Ureter (tissue), 1 donor: ENCODE data around the gene MXD3. TPM values are rescaled to one million over a fixed set of nuclear protein-coding genes. Genes with fewer than 3 reads are reported as not detected.
"Not testable (repeated sequence)": the region's sequence is repeated elsewhere in the genome, so short reads cannot be mapped to it uniquely, and the experiment has no call there.

Experiments used
- DNase-seq: peaks from one replicate; pipeline ENCODE4 v3.0.0-alpha.2; 2020; ENCODE audit warnings: low spot score
- total RNA-seq: library from RNA; stranded (reverse); gene quantifications from one replicate; pipeline ENCODE4 v1.2.4, GENCODE V29; 2023
- donor health status: DM: yes; HTN: yes; CAD: no.

Gene MXD3
- total RNA-seq, 1 donor from 2014 or later, result 7.8 TPM

GRCh38 chr5:177320879-177321278, 9.2 kb upstream of the MXD3 start:
- DNase-seq, result no peak

GRCh38 chr5:177319913-177320588, 8.4 kb upstream of the MXD3 start:
- DNase-seq, result no peak

- peak; percentile 83 for DNase-seq
Measured at GRCh38 chr5:177317959-177318377, 6.3 kb upstream of the MXD3 start.

GRCh38 chr5:177316005-177316404, 4.3 kb upstream of the MXD3 start:
- no peak for DNase-seq

GRCh38 chr5:177315411-177315810, 3.7 kb upstream of the MXD3 start:
- DNase-seq, result no peak

- no peak for DNase-seq
Measured at GRCh38 chr5:177314376-177315342, 3.0 kb upstream of the MXD3 start.

GRCh38 chr5:177313561-177314259, 2.0 kb upstream of the MXD3 start:
- no peak for DNase-seq

- DNase-seq, result no peak
Measured at GRCh38 chr5:177312649-177313181, 1.0 kb upstream of the MXD3 start.

GRCh38 chr5:177311392-177311722, 341 bp downstream of the MXD3 start:
- no peak for DNase-seq

- DNase-seq, result no peak
Measured at GRCh38 chr5:177310757-177311391, 824 bp downstream of the MXD3 start.

- DNase-seq, result no peak
Measured at GRCh38 chr5:177310332-177310731, 1.4 kb downstream of the MXD3 start.

- DNase-seq, result no peak
Measured at GRCh38 chr5:177309351-177310191, 2.1 kb downstream of the MXD3 start.

GRCh38 chr5:177308740-177309139, 3.0 kb downstream of the MXD3 start:
- DNase-seq, result no peak

- DNase-seq, result no peak
Measured at GRCh38 chr5:177307544-177308363, 3.9 kb downstream of the MXD3 start.

GRCh38 chr5:177306674-177307543, 4.8 kb downstream of the MXD3 start:
- DNase-seq, result no peak

GRCh38 chr5:177306103-177306640, 5.5 kb downstream of the MXD3 start:
- DNase-seq, result not testable (repeated sequence)

GRCh38 chr5:177304392-177305119, 7.1 kb downstream of the MXD3 start:
- no peak for DNase-seq

- DNase-seq, result no peak
Measured at GRCh38 chr5:177303925-177304391, 7.7 kb downstream of the MXD3 start.
